KMS-11 (cell line): ENCODE data around the gene RELN.

Source experiments
- H2AFZ ChIP-seq: fragments of 200-600 bp; sonication (generic); 2 replicates; pipeline ENCODE4 v1.6.1; 2016; ENCODE audit warnings: antibody characterized with exemption, mixed run types, low read depth
- H3K27ac ChIP-seq: fragments of 200-600 bp; sonication (generic); 2 replicates; pipeline ENCODE4 v1.6.1; 2016; ENCODE audit warnings: mild to moderate bottlenecking, mixed run types
- H3K27me3 ChIP-seq: fragments of 200-600 bp; sonication (generic); 2 replicates; pipeline ENCODE4 v1.6.1; 2017; ENCODE audit warnings: mild to moderate bottlenecking, low read depth, mixed run types, moderate library complexity; ENCODE audit not compliant: insufficient read depth
- H3K36me3 ChIP-seq: fragments of 200-600 bp; sonication (generic); 2 replicates; pipeline ENCODE4 v1.6.1; 2017; ENCODE audit warnings: mild to moderate bottlenecking, mixed run types; ENCODE audit not compliant: insufficient read depth
- H3K4me1 ChIP-seq: fragments of 200-600 bp; sonication (generic); 2 replicates; pipeline ENCODE4 v1.6.1; 2016; ENCODE audit warnings: mild to moderate bottlenecking, low read depth, mixed run types; ENCODE audit not compliant: poor library complexity, severe bottlenecking
- H3K4me2 ChIP-seq: fragments of 200-600 bp; sonication (generic); 2 replicates; pipeline ENCODE4 v1.7.0; 2016; ENCODE audit warnings: mild to moderate bottlenecking, mixed run types
- H3K4me3 ChIP-seq: fragments of 200-600 bp; sonication (generic); IDR thresholded peaks from 2 replicates; pipeline ENCODE4 v1.6.1; 2017; ENCODE audit warnings: low read depth, low read length, mixed read lengths; ENCODE audit not compliant: insufficient read depth
- H3K79me2 ChIP-seq: fragments of 200-600 bp; sonication (generic); 2 replicates; pipeline ENCODE4 v1.6.1; 2016; ENCODE audit warnings: low read depth, mixed run types; ENCODE audit not compliant: insufficient read depth
- H3K9ac ChIP-seq: fragments of 200-600 bp; sonication (generic); 2 replicates; pipeline ENCODE4 v1.6.1; 2016; ENCODE audit warnings: mild to moderate bottlenecking, mixed run types
- H4K20me1 ChIP-seq: fragments of 200-600 bp; sonication (generic); 2 replicates; pipeline ENCODE4 v1.6.1; 2016; ENCODE audit warnings: mild to moderate bottlenecking, mixed run types; ENCODE audit not compliant: insufficient read depth
- TF ChIP-seq, protein P1 (sequence below): fragments of 200-600 bp; sonication (generic); conservative IDR thresholded peaks from 2 replicates; pipeline ENCODE4 v1.6.1; 2017; ENCODE audit warnings: low read depth, mild to moderate bottlenecking, antibody characterized with exemption, low read length, moderate library complexity, mixed read lengths

RELN gene

DNA sequence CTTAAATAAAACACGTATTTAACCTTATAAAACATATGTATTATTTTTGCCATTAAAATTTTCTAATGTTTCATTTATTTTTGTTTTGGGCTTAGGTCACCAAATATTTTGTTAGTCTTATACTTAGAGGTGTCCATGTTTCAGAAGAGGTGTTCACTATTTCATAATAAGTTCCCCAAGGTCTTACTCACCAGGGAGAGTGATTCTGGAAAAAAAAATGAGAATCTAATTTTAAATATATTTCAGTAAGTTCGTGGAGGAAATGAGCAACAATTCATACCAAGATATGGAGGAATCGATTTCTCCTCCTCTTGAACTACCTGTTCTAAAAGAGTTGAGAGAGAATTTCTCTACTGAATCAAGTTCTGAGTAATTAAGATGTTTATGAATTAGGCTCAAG lies 271.9 kb downstream of the RELN start:
- no peak overlapping the region for H2AFZ ChIP-seq
- H3K4me1 ChIP-seq: no peaks in the 10 kb centered on the region
- H4K20me1 ChIP-seq: no peaks in the 10 kb centered on the region
- TF ChIP-seq, protein P1, sequence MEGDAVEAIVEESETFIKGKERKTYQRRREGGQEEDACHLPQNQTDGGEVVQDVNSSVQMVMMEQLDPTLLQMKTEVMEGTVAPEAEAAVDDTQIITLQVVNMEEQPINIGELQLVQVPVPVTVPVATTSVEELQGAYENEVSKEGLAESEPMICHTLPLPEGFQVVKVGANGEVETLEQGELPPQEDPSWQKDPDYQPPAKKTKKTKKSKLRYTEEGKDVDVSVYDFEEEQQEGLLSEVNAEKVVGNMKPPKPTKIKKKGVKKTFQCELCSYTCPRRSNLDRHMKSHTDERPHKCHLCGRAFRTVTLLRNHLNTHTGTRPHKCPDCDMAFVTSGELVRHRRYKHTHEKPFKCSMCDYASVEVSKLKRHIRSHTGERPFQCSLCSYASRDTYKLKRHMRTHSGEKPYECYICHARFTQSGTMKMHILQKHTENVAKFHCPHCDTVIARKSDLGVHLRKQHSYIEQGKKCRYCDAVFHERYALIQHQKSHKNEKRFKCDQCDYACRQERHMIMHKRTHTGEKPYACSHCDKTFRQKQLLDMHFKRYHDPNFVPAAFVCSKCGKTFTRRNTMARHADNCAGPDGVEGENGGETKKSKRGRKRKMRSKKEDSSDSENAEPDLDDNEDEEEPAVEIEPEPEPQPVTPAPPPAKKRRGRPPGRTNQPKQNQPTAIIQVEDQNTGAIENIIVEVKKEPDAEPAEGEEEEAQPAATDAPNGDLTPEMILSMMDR: no peak
- no peak overlapping the region for H3K27ac ChIP-seq
- H3K79me2 ChIP-seq: no peaks in the 10 kb centered on the region
- H3K27me3 ChIP-seq: no peaks in the 10 kb centered on the region
- no peak overlapping the region for H3K4me2 ChIP-seq
- no peaks in the 10 kb centered on the region for H3K36me3 ChIP-seq
- H3K9ac ChIP-seq: no peak overlapping the region
- no peak overlapping the region for H3K4me3 ChIP-seq

DNA sequence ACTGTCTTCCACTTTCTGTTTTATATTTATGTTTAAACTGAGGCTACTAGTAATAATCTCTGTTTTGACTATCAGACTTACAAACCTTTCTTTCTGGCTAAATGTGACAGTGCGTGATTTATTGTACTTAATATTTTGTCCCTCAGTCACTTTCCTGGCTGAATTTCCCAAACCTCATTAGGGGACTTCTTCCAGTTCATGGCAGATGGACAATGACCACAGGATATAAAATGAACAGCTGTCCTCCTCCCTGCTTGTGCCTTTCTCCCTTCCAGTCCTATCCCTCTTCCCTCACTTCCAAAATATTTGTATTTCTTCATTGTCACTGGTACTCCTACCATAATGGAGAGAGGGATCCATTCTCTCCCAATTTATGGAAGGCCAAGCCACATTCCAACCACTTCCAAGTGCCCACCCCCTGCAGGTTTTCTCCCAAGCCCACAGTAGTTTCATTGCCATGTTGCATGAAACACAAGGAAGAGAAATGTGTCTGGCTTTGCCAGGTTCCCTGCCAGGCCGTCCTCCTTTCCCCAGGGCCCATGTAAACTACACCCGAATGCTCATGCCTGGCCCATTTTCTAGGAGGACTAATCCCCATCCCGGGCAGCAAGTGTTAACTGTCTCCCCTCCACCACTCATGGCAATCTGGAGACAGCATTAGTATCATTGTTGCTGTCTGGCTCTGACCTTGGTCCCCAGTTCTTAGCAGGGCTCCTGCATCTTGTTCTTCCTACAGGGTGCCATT lies 273.9 kb downstream of the RELN start:
- no peak overlapping the region for H3K4me3 ChIP-seq
- H2AFZ ChIP-seq: no peak overlapping the region
- H3K9ac ChIP-seq: no peak overlapping the region
- TF ChIP-seq, protein P1: no peak
- no peak overlapping the region for H3K27ac ChIP-seq
- no peaks in the 10 kb centered on the region for H3K4me1 ChIP-seq
- no peaks in the 10 kb centered on the region for H4K20me1 ChIP-seq
- H3K27me3 ChIP-seq: no peaks in the 10 kb centered on the region
- no peaks in the 10 kb centered on the region for H3K79me2 ChIP-seq
- H3K4me2 ChIP-seq: no peak overlapping the region
- no peaks in the 10 kb centered on the region for H3K36me3 ChIP-seq

DNA sequence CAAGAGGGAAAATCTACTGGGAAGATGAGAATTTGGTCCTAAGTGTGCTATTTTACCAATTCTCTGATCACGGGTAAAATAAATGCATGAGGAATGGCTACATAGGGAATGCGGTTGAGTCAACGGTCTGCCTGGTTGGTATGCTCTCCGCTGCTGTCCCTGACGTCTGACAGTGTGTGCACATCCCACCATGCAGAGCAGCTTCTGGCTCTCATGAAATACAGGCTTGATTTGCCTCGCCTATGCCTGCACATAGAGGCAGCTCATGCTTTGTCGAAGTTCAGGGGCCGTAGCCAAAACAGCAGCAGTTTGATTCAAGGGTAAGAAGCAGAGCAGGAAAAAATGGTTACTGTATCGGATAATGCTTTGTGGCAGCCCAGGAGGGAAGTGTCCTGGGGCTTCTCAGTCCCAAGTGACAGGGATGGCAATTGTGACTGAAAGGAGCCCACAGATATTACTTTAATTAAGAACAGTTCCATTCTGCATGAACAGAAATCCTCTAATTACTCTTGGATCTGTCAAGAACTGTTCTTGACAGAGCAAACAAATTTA lies 275.0 kb downstream of the RELN start:
- TF ChIP-seq, protein P1: no peak
- Histone ChIP-seq H3K79me2 (no peaks in the 10 kb centered on the region), H2AFZ (no peak overlapping the region), H3K4me3 (no peak overlapping the region), H3K4me2 (no peak overlapping the region), H3K27me3 (no peaks in the 10 kb centered on the region), H3K9ac (no peak overlapping the region), H3K4me1 (no peaks in the 10 kb centered on the region), H3K36me3 (no peaks in the 10 kb centered on the region), H3K27ac (no peak overlapping the region), H4K20me1 (no peaks in the 10 kb centered on the region)

DNA sequence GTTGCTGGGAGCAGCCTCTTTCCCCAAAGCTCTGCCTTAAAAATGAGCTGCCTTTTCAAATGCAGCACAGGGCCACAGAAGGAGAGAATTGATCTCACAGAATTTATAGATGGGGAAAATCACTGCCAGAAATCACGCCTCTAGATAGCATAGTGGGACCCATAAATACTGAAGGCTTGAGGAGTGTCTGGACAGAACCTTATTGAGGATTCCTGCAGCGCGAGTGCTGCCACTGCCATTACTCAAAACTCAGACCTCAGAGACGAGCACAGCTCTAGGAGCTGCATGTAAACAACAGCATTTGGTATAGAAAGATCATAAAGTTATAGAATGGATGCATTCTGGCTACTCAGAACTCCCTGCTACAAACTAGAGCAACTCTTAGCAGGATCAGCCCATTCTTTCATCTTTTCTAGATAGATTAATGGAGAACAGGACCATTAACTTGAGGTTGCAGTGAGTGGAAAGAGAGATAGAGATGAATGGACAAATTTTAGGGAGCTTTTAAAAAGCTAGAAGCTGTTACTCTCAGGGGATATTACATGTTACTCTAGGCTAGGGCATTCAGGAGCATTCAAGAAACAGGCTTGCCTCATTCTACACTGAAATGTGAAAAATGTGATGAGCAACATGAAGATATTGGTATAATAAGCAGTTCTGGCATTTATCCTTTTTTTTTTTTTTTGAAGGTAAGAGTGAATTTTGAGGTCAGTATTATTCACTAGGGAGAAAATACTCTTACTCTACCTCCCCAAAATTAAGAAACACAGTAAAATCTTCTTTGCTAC lies 276.3 kb downstream of the RELN start:
- Histone ChIP-seq H3K4me3 (no peak overlapping the region), H3K79me2 (no peaks in the 10 kb centered on the region), H2AFZ (no peak overlapping the region), H3K36me3 (no peaks in the 10 kb centered on the region), H3K4me2 (no peak overlapping the region), H3K4me1 (no peaks in the 10 kb centered on the region), H3K9ac (no peak overlapping the region), H4K20me1 (no peaks in the 10 kb centered on the region), H3K27me3 (no peaks in the 10 kb centered on the region), H3K27ac (no peak overlapping the region)
- TF ChIP-seq, protein P1: no peak
